GM23338 (cell line): ENCODE results near the gene PCLO. TPM values are rescaled to one million over a fixed set of nuclear protein-coding genes. Genes with fewer than 3 reads are reported as not detected.

Experiments used
- ATAC-seq: fragments of 200-7000 bp; cut with Tn5 transposase; 3 replicates; pipeline ENCODE4 v1.9.1; 2020
- DNase-seq: peaks from one replicate; pipeline ENCODE4 v3.0.0-alpha.2; 2015; ENCODE audit warnings: low spot score
- H2AFZ ChIP-seq: fragments of 200-600 bp; sonication (generic); 2 replicates; pipeline ENCODE4 v1.8.0; 2016; ENCODE audit warnings: antibody characterized with exemption, mild to moderate bottlenecking, moderate library complexity
- H3F3A ChIP-seq: fragments of 200-600 bp; sonication (generic); replicated peaks from 2 replicates; pipeline ENCODE4 v1.8.0; 2017; ENCODE audit warnings: antibody characterized with exemption, mixed run types, low read depth
- H3K27ac ChIP-seq: fragments of 200-600 bp; sonication (generic); 2 replicates; pipeline ENCODE4 v1.6.1; 2016; ENCODE audit warnings: low read depth
- H3K27me3 ChIP-seq: fragments of 200-600 bp; sonication (generic); 2 replicates; pipeline ENCODE4 v1.8.0; 2016; ENCODE audit warnings: mild to moderate bottlenecking, mixed run types, moderate library complexity; ENCODE audit not compliant: insufficient read depth
- H3K36me3 ChIP-seq: fragments of 200-600 bp; sonication (generic); 2 replicates; pipeline ENCODE4 v1.8.0; 2016; ENCODE audit warnings: mild to moderate bottlenecking; ENCODE audit not compliant: insufficient read depth
- H3K4me1 ChIP-seq: fragments of 200-600 bp; sonication (generic); 2 replicates; pipeline ENCODE4 v1.8.0; 2016; ENCODE audit warnings: mild to moderate bottlenecking, moderate library complexity; ENCODE audit not compliant: insufficient read depth
- H3K4me2 ChIP-seq: fragments of 200-600 bp; sonication (generic); 2 replicates; pipeline ENCODE4 v1.7.1; 2017; ENCODE audit warnings: mixed run types
- H3K4me3 ChIP-seq: fragments of 200-600 bp; sonication (generic); 2 replicates; pipeline ENCODE4 v1.6.1; 2016; ENCODE audit warnings: mixed run types
- H3K79me2 ChIP-seq: fragments of 200-600 bp; sonication (generic); replicated peaks from 2 replicates; pipeline ENCODE4 v1.8.0; 2017; ENCODE audit warnings: mild to moderate bottlenecking; ENCODE audit not compliant: insufficient read depth
- H3K9me2 ChIP-seq: fragments of 200-600 bp; sonication (generic); 2 replicates; pipeline ENCODE4 v1.8.0; 2017; ENCODE audit not compliant: insufficient read depth
- H4K20me1 ChIP-seq: fragments of 200-600 bp; sonication (generic); replicated peaks from 2 replicates; pipeline ENCODE4 v1.8.0; 2017; ENCODE audit warnings: mild to moderate bottlenecking; ENCODE audit not compliant: insufficient read depth
- H3K27ac Mint-ChIP-seq: 2 replicates; pipeline ENCODE4 v1.8.0; 2020; ENCODE audit warnings: inconsistent platforms, mild to moderate bottlenecking, moderate library complexity, mixed read lengths
- H3K27me3 Mint-ChIP-seq: 3 replicates; pipeline ENCODE4 v1.8.0; 2022; ENCODE audit warnings: low read depth, mild to moderate bottlenecking, moderate library complexity, mixed read lengths, inconsistent platforms; ENCODE audit not compliant: insufficient read depth, poor library complexity
- H3K36me3 Mint-ChIP-seq: 3 replicates; pipeline ENCODE4 v1.8.0; 2021; ENCODE audit warnings: low read depth, mild to moderate bottlenecking, inconsistent platforms, moderate library complexity, mixed read lengths
- H3K4me1 Mint-ChIP-seq: 3 replicates; pipeline ENCODE4 v1.8.0; 2020; ENCODE audit warnings: mild to moderate bottlenecking, inconsistent platforms, mixed read lengths
- H3K4me3 Mint-ChIP-seq: 3 replicates; pipeline ENCODE4 v1.8.0; 2021; ENCODE audit warnings: moderate library complexity, mild to moderate bottlenecking, inconsistent platforms, mixed read lengths
- H3K9me3 Mint-ChIP-seq: 3 replicates; pipeline ENCODE4 v1.8.0; 2020; ENCODE audit warnings: moderate library complexity, mild to moderate bottlenecking, inconsistent platforms, mixed read lengths
- CREB1 ChIP-seq: fragments of 250-450 bp; sonication (Bioruptor Pico); IDR thresholded peaks from 2 replicates; pipeline ENCODE4 v1.5.0; 2020; ENCODE audit warnings: low read depth, mild to moderate bottlenecking, moderate library complexity
- CTCF ChIP-seq, 2 experiments: fragments of 200-600 bp in 1 of 2; sonication (generic) in 1 of 2; conservative IDR thresholded peaks; 2 replicates each; pipeline versions ENCODE4 v1.5.1 to v1.6.1; 2016 to 2017; ENCODE audit warnings: antibody characterized with exemption in 2 of 2, low read depth in 2 of 2, mild to moderate bottlenecking in 2 of 2, moderate library complexity in 1 of 2
- ETS1 ChIP-seq: IDR thresholded peaks from 2 replicates; pipeline ENCODE4 v1.6.1; 2016; ENCODE audit warnings: antibody characterized with exemption
- EZH2 ChIP-seq: fragments of 200-600 bp; sonication (generic); IDR thresholded peaks from one replicate; pipeline ENCODE4 v1.8.0; 2017; ENCODE audit warnings: antibody characterized with exemption, mild to moderate bottlenecking, low read depth; ENCODE audit not compliant: unreplicated experiment
- EZH2phosphoT487 ChIP-seq: fragments of 200-600 bp; sonication (generic); IDR thresholded peaks from one replicate; pipeline ENCODE4 v1.8.1; 2018; ENCODE audit warnings: antibody characterized with exemption; ENCODE audit not compliant: unreplicated experiment
- JUNB ChIP-seq: IDR thresholded peaks from one replicate; pipeline ENCODE4 v1.6.1; 2016; ENCODE audit warnings: antibody characterized with exemption; ENCODE audit not compliant: unreplicated experiment
- NANOG ChIP-seq: IDR thresholded peaks from 2 replicates; pipeline ENCODE4 v1.6.1; 2016; ENCODE audit warnings: antibody characterized with exemption, borderline replicate concordance
- POLR2AphosphoS5 ChIP-seq: IDR thresholded peaks from 2 replicates; pipeline ENCODE4 v1.6.1; 2016; ENCODE audit warnings: antibody characterized with exemption, low read depth
- REST ChIP-seq: IDR thresholded peaks from one replicate; pipeline ENCODE4 v1.6.1; 2018; ENCODE audit warnings: antibody characterized with exemption; ENCODE audit not compliant: unreplicated experiment
- STAT1 ChIP-seq: IDR thresholded peaks from one replicate; pipeline ENCODE4 v1.6.1; 2016; ENCODE audit warnings: antibody characterized with exemption; ENCODE audit not compliant: unreplicated experiment
- ZNF114 ChIP-seq: fragments of 250-450 bp; sonication (Bioruptor Pico); IDR thresholded peaks from 2 replicates; pipeline ENCODE4 v1.5.0; 2020; ENCODE audit warnings: mild to moderate bottlenecking, moderate library complexity
- ZNF331 ChIP-seq: fragments of 250-450 bp; sonication (Bioruptor Pico); IDR thresholded peaks from 2 replicates; pipeline ENCODE4 v1.5.0; 2020; ENCODE audit warnings: low read depth, mild to moderate bottlenecking, moderate library complexity
- ZNF462 ChIP-seq: fragments of 250-450 bp; sonication (Bioruptor Pico); IDR thresholded peaks from 2 replicates; pipeline ENCODE4 v1.5.0; 2020; ENCODE audit warnings: mild to moderate bottlenecking, moderate library complexity
- polyA plus RNA-seq: library from polyadenylated mRNA; unstranded; fragments of >200 nt; fragmentation: Nextera tagmentation; extraction: Ambion mirVana; gene quantifications from 2 replicates; pipeline ENCODE4 v1.2.1, GENCODE V29; 2016
- total RNA-seq: library from RNA; depleted of rRNA; stranded (reverse); fragments of >200 nt; shearing (Covaris generic); gene quantifications from 2 replicates; pipeline ENCODE4 v1.2.3, GENCODE V29; 2014

PCLO gene
- total and polyA plus RNA-seq, 2 experiments from 2014 or later = 7.4 to 9.1 TPM

GRCh38 chr7:82851121-82851520 lies 311.6 kb downstream of the PCLO start:
- Mint-ChIP-seq H3K27me3 (no peaks in the 10 kb centered on the region), H3K4me1 (peaks cover 3% of the 10 kb centered on the region; the same call in 2 of the 3 replicates), H3K27ac (no peak overlapping the region), H3K9me3 (no peaks in the 10 kb centered on the region), H3K4me3 (no peak overlapping the region), H3K36me3 (no peaks in the 10 kb centered on the region)
- Histone ChIP-seq H4K20me1 (no peaks in the 10 kb centered on the region), H3K9me2 (no peaks in the 10 kb centered on the region), H2AFZ (no peak overlapping the region), H3F3A (no peaks in the 10 kb centered on the region), H3K4me2 (no peak overlapping the region), H3K4me1 (peaks cover 2% of the 10 kb centered on the region; the same call in 1 of the 2 replicates), H3K4me3 (no peak overlapping the region), H3K27me3 (no peaks in the 10 kb centered on the region), H3K27ac (no peak overlapping the region), H3K79me2 (no peaks in the 10 kb centered on the region), H3K36me3 (no peaks in the 10 kb centered on the region)
- TF ChIP-seq JUNB (no peak), ZNF331 (no peak), CTCF (conservative IDR thresholded peaks at IDR 0.05; ENCODE audit: low read depth in 2 of 2) (no peak), STAT1 (no peak), EZH2phosphoT487 (no peak), ZNF462 (CRISPR knock-in tag) (no peak), ETS1 (no peak), EZH2 (no peak), ZNF114 (no peak), NANOG (no peak), CREB1 (CRISPR knock-in tag) (no peak), REST (no peak), POLR2AphosphoS5 (no peak)
- ATAC-seq (no peak), DNase-seq (no peak)
